ENCODE measurements around the gene CNTNAP1. TPM values are rescaled to one million over a fixed set of nuclear protein-coding genes. Genes with fewer than 3 reads are reported as not detected.
A peak's percentile ranks its signal among the peaks of the same experiment; 100 is the strongest.

CNTNAP1 gene
- total RNA-seq, 4 donors from 2014 or later = 6.3 to 21.0 (median 12.6) TPM

- DNase-seq (ENCODE audit: low spot score in 2 of 2) = no peak
- Histone ChIP-seq H3K27ac (peak overlapping the region; percentile 37 to 86 (median 64)), H3K36me3 (peaks cover 0 to 29% (median 0%) of the 10 kb centered on the region in 3 donors), H3K9me3 (no peaks in the 10 kb centered on the region), H3K27me3 (no peaks in the 10 kb centered on the region), H3K4me3 (peak overlapping the region; percentile 24 to 55 (median 46)), H3K4me1 (peaks cover 4 to 60% (median 48%) of the 10 kb centered on the region in 4 donors)
- no peak for TF ChIP-seq POLR2A (IDR thresholded peaks at IDR 0.05)
- no peak for TF ChIP-seq CTCF (IDR thresholded peaks at IDR 0.05)
- peak in 1 of 2 donors; percentile 0 for TF ChIP-seq EP300 (IDR thresholded peaks at IDR 0.05)
- 0 to 1% methylated on average over 31 to 34 of the region's 34 CpGs for WGBS, 2 donors
Measured at GRCh38 chr17:42682722-42683403, 532 bp downstream of the CNTNAP1 start.

GRCh38 chr17:42683407-42684034 lies 1.2 kb downstream of the CNTNAP1 start:
- Histone ChIP-seq H3K36me3 (peaks cover 0 to 35% (median 0%) of the 10 kb centered on the region in 3 donors), H3K27me3 (no peaks in the 10 kb centered on the region), H3K27ac (peak overlapping the region in 2 of 4 donors; percentile 82 to 86), H3K4me1 (peaks cover 4 to 56% (median 46%) of the 10 kb centered on the region in 4 donors), H3K4me3 (peak overlapping the region in 2 of 4 donors; percentile 40 to 55), H3K9me3 (no peaks in the 10 kb centered on the region)
- DNase-seq (ENCODE audit: low spot score in 2 of 2) = no peak
- WGBS, 2 donors = 15 to 18% methylated on average over 22 to 25 of the region's 25 CpGs
- TF ChIP-seq EP300 (IDR thresholded peaks at IDR 0.05) (no peak), CTCF (IDR thresholded peaks at IDR 0.05) (no peak), POLR2A (IDR thresholded peaks at IDR 0.05) (no peak)

GRCh38 chr17:42684929-42685556 lies 2.7 kb downstream of the CNTNAP1 start:
- peaks cover 0 to 41% (median 31%) of the 10 kb centered on the region in 4 donors for H3K4me1 ChIP-seq
- WGBS, 2 donors = 76 to 80% methylated on average over 50 of the region's 50 CpGs

GRCh38 chr17:42685831-42686230 lies 3.5 kb downstream of the CNTNAP1 start:
- H3K4me3 ChIP-seq = no peak overlapping the region
- H3K27me3 ChIP-seq = no peaks in the 10 kb centered on the region
- TF ChIP-seq CTCF (IDR thresholded peaks at IDR 0.05) (no peak), POLR2A (IDR thresholded peaks at IDR 0.05) (no peak), EP300 (IDR thresholded peaks at IDR 0.05) (no peak)
- no peak for DNase-seq (ENCODE audit: low spot score in 2 of 2)
- no peak overlapping the region for H3K27ac ChIP-seq
- peaks cover 0 to 57% (median 0%) of the 10 kb centered on the region in 3 donors for H3K36me3 ChIP-seq
- H3K9me3 ChIP-seq = no peaks in the 10 kb centered on the region
- 80 to 81% methylated on average over 13 to 14 of the region's 14 CpGs for WGBS, 2 donors
- peaks cover 0 to 33% (median 23%) of the 10 kb centered on the region in 4 donors for H3K4me1 ChIP-seq

More at GRCh38 chr17:42684929-42685556, 2.7 kb downstream of the CNTNAP1 start:
- no peaks in the 10 kb centered on the region for H3K9me3 ChIP-seq
- peaks cover 0 to 49% (median 0%) of the 10 kb centered on the region in 3 donors for H3K36me3 ChIP-seq
- H3K27ac ChIP-seq = no peak overlapping the region
- no peak for DNase-seq (ENCODE audit: low spot score in 2 of 2)
- H3K4me3 ChIP-seq = no peak overlapping the region
- no peaks in the 10 kb centered on the region for H3K27me3 ChIP-seq
- no peak for TF ChIP-seq CTCF (IDR thresholded peaks at IDR 0.05)
- TF ChIP-seq POLR2A (IDR thresholded peaks at IDR 0.05) = no peak
- no peak for TF ChIP-seq EP300 (IDR thresholded peaks at IDR 0.05)
